Measurements from ENCODE around the gene AMZ2.

Gene AMZ2

DNA sequence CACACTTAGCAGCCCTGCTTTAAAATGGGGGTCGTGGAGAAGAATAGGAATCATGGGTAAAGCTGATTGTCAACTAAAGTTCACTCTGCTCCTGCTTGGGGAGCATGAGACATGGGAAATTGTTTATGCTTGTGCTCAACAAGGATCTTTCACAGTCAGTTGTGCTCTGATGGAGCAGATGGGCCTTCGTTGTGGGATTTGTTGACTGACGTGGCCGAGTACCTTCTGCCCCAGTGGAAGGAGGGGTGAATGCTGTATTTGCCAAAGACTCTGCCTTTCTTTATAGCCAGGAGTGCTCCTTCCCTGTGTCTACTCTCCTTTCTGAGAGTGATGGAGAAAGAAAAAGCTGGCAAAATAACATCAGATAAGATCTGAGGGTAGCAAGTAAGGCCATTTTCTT is 54.8 kb downstream of the AMZ2 start:
- Histone ChIP-seq H4K20me1 (ENCODE audit: insufficient read depth, low read length) (no peaks in the 10 kb centered on the region), H3K4me3 (ENCODE audit: low read length) (no peak overlapping the region), H3K9me3 (ENCODE audit: insufficient read depth, low read length) (no peaks in the 10 kb centered on the region), H3K27me3 (ENCODE audit: low read depth, low read length) (no peaks in the 10 kb centered on the region), H3K36me3 (replicated peaks; ENCODE audit: low read depth, low read length) (peaks cover 4% of the 10 kb centered on the region), H3K4me1 (ENCODE audit: low read length) (no peaks in the 10 kb centered on the region), H2AFZ (ENCODE audit: low read depth, low read length) (no peak overlapping the region), H3K79me2 (ENCODE audit: low read length) (no peaks in the 10 kb centered on the region), H3K9ac (ENCODE audit: low read length) (no peak overlapping the region), H3K27ac (ENCODE audit: low read length) (no peak overlapping the region), H3K4me2 (ENCODE audit: low read length) (no peak overlapping the region)
- no peak for TF ChIP-seq EZH2phosphoT487 (IDR thresholded peaks at IDR 0.05; ENCODE audit: low read depth)

DNA sequence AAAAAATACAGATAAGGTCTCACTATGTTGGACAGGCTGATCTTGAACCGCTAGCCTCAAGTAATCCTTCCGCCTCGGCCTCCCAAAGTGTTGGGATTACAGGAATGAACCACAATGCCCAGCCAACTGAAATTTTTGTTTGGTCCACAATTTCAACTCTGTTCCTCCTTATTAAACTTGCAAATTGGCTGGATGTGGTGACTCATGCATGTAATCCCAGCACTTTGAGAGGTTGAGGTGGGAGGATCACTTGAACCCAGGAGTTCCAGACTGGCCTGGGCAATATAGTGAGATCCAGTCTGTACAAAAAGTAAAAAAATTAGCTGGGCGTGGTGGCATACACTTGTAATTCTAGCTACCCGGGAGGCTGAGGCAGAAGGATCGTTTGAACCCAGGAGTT is 56.9 kb downstream of the AMZ2 start:
- Histone ChIP-seq H3K27ac (ENCODE audit: low read length) (no peak overlapping the region), H3K36me3 (replicated peaks; ENCODE audit: low read depth, low read length) (no peaks in the 10 kb centered on the region), H3K4me1 (ENCODE audit: low read length) (no peaks in the 10 kb centered on the region), H3K9me3 (ENCODE audit: insufficient read depth, low read length) (no peaks in the 10 kb centered on the region), H3K9ac (ENCODE audit: low read length) (no peak overlapping the region), H3K27me3 (ENCODE audit: low read depth, low read length) (no peaks in the 10 kb centered on the region), H3K4me3 (ENCODE audit: low read length) (no peak overlapping the region), H3K79me2 (ENCODE audit: low read length) (no peaks in the 10 kb centered on the region), H4K20me1 (ENCODE audit: insufficient read depth, low read length) (no peaks in the 10 kb centered on the region), H3K4me2 (ENCODE audit: low read length) (no peak overlapping the region), H2AFZ (ENCODE audit: low read depth, low read length) (no peak overlapping the region)
- no peak for TF ChIP-seq EZH2phosphoT487 (IDR thresholded peaks at IDR 0.05; ENCODE audit: low read depth)
- TF ChIP-seq, protein P1, sequence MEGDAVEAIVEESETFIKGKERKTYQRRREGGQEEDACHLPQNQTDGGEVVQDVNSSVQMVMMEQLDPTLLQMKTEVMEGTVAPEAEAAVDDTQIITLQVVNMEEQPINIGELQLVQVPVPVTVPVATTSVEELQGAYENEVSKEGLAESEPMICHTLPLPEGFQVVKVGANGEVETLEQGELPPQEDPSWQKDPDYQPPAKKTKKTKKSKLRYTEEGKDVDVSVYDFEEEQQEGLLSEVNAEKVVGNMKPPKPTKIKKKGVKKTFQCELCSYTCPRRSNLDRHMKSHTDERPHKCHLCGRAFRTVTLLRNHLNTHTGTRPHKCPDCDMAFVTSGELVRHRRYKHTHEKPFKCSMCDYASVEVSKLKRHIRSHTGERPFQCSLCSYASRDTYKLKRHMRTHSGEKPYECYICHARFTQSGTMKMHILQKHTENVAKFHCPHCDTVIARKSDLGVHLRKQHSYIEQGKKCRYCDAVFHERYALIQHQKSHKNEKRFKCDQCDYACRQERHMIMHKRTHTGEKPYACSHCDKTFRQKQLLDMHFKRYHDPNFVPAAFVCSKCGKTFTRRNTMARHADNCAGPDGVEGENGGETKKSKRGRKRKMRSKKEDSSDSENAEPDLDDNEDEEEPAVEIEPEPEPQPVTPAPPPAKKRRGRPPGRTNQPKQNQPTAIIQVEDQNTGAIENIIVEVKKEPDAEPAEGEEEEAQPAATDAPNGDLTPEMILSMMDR (IDR thresholded peaks at IDR 0.05; ENCODE audit: low read depth, low read length) = no peak

DNA sequence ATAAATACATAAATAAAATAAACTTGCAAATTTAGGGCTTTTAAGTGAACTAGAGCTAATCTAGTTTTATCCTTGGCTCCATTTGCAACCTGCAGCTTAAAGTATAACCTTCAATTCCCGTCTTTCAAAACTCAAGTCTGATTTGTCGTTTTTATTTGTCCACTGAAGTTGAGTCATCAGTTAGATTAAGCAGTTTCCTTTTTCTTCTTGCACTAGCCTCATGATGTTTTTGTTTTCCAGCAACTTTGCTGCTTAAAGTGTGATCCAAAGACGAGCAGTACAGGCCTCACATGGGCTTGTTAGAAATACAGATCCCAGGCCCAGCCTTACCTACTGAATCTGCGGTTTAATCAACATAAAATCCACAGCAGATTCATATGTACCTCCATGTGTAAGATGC is 57.3 kb downstream of the AMZ2 start:
- Histone ChIP-seq H3K4me2 (ENCODE audit: low read length) (no peak overlapping the region), H3K4me3 (ENCODE audit: low read length) (no peak overlapping the region), H3K9me3 (ENCODE audit: insufficient read depth, low read length) (no peaks in the 10 kb centered on the region), H2AFZ (ENCODE audit: low read depth, low read length) (no peak overlapping the region), H3K79me2 (ENCODE audit: low read length) (no peaks in the 10 kb centered on the region), H3K36me3 (replicated peaks; ENCODE audit: low read depth, low read length) (no peaks in the 10 kb centered on the region), H3K9ac (ENCODE audit: low read length) (no peak overlapping the region), H4K20me1 (ENCODE audit: insufficient read depth, low read length) (no peaks in the 10 kb centered on the region), H3K27ac (ENCODE audit: low read length) (no peak overlapping the region), H3K4me1 (ENCODE audit: low read length) (no peaks in the 10 kb centered on the region), H3K27me3 (ENCODE audit: low read depth, low read length) (no peaks in the 10 kb centered on the region)
- no peak for TF ChIP-seq EZH2phosphoT487 (IDR thresholded peaks at IDR 0.05; ENCODE audit: low read depth)
- TF ChIP-seq, protein P1 (IDR thresholded peaks at IDR 0.05; ENCODE audit: low read depth, low read length) = no peak

All from OCI-LY3 (cell line).